Measurements from ENCODE around the gene GRIA1. TPM values are rescaled to one million over a fixed set of nuclear protein-coding genes. Genes with fewer than 3 reads are reported as not detected.

Gene GRIA1
- total and polyA plus RNA-seq, 2 donors (not counting 1 experiment from before 2014, with no cell fraction given): not detected

DNA sequence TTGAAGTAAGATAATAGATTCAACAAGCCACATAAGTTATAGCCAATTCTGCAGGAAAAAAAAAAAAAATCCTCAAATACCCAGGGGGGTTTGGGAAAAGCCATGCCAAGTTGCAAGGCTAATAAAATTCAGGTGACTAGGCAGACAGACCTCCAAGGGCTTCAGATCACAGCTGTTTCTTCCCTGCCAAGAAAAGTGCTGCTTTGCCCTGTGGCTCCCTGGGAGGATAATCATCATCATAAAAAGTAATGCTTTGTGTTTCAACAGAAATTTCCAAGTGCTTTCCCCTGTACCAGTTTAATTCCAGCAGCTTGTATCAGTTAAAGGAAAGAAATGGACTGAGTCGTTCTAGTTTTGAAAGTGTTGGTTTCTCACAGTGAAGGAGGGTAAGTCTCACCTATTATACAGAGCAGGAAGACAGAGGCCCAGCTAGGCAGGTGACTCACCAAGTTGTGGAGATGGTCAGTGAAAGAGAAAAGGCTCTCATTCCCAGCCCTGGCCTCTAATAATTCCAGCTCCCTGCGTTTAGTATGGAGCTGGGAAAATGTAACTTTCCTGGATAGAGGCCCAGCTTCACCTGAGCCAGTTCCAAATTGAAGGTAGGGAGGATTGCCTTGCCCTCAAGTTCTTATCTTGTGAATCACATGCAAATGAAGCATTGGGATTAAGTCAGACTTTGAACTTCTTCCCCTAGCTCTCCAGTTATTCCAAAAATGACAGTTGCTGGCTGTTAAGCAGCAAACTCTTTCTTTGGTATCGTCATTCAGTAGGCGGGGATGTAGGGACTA, 263.4 kb downstream of the GRIA1 start:
- DNase-seq (no peak), ATAC-seq (ENCODE audit: low read depth) (no peak)
- peaks cover 0 to 8% (median 0%) of the 10 kb centered on the region in 3 donors for H3K9me3 ChIP-seq (ENCODE audit: control extremely low read depth in 1 of 3, control insufficient read depth in 2 of 3, insufficient read depth in 1 of 3, low read length in 2 of 3)
- Mint-ChIP-seq H3K4me1 (no peaks in the 10 kb centered on the region), H3K9me3 (ENCODE audit: insufficient read depth) (no peaks in the 10 kb centered on the region), H3K27ac (no peak overlapping the region), H3K27me3 (no peaks in the 10 kb centered on the region), H3K4me3 (no peak overlapping the region)
- ChIA-PET CTCF (no interaction called here), POLR2A (no interaction called here)
- no peaks in the 10 kb centered on the region for H3K4me1 ChIP-seq (ENCODE audit: control insufficient read depth in 2 of 2, insufficient read depth in 2 of 2, low read length in 2 of 2)
- H3K79me2 ChIP-seq (ENCODE audit: control insufficient read depth, insufficient read depth, low read length): no peaks in the 10 kb centered on the region
- whole genome bisulfite sequencing (ENCODE audit: insufficient coverage): no CpG with 5 or more reads among the region's 4 CpGs
- no peak overlapping the region for H3K4me2 ChIP-seq (replicated peaks; ENCODE audit: low read depth, low read length, poor library complexity, severe bottlenecking)
- no peaks in the 10 kb centered on the region for H3K27me3 ChIP-seq (replicated peaks in 1 of 4; ENCODE audit: control extremely low read depth in 1 of 4, control insufficient read depth in 3 of 4, insufficient read depth in 4 of 4, low read length in 3 of 4)
- no peak overlapping the region for H3K4me3 ChIP-seq (ENCODE audit: control extremely low read depth in 1 of 5, extremely low read depth in 1 of 5, insufficient read depth in 1 of 5, low read depth in 2 of 5, low read length in 4 of 5)
- intact Hi-C loops (cut with micrococcal nuclease): no loop called here
- H3K27ac ChIP-seq (ENCODE audit: low read length in 2 of 2): no peak overlapping the region
- TF ChIP-seq, protein P1, sequence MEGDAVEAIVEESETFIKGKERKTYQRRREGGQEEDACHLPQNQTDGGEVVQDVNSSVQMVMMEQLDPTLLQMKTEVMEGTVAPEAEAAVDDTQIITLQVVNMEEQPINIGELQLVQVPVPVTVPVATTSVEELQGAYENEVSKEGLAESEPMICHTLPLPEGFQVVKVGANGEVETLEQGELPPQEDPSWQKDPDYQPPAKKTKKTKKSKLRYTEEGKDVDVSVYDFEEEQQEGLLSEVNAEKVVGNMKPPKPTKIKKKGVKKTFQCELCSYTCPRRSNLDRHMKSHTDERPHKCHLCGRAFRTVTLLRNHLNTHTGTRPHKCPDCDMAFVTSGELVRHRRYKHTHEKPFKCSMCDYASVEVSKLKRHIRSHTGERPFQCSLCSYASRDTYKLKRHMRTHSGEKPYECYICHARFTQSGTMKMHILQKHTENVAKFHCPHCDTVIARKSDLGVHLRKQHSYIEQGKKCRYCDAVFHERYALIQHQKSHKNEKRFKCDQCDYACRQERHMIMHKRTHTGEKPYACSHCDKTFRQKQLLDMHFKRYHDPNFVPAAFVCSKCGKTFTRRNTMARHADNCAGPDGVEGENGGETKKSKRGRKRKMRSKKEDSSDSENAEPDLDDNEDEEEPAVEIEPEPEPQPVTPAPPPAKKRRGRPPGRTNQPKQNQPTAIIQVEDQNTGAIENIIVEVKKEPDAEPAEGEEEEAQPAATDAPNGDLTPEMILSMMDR (IDR thresholded peaks at IDR 0.05): no peak
- TF ChIP-seq EZH2 (IDR thresholded peaks at IDR 0.05; ENCODE audit: borderline replicate concordance, insufficient read depth, low read depth, low read length, poor library complexity, severe bottlenecking): no peak
- H2AFZ ChIP-seq (ENCODE audit: insufficient read depth, low read depth, low read length, poor library complexity, severe bottlenecking): no peak overlapping the region
- no peak overlapping the region for H3K9ac ChIP-seq (ENCODE audit: low read length)
- no peaks in the 10 kb centered on the region for H3K36me3 ChIP-seq (replicated peaks in 1 of 2; ENCODE audit: control extremely low read depth in 1 of 2, control insufficient read depth in 1 of 2, extremely low read depth in 1 of 2, insufficient read depth in 2 of 2, low read length in 1 of 2)
- H4K20me1 ChIP-seq (ENCODE audit: control insufficient read depth, insufficient read depth, low read length, poor library complexity, severe bottlenecking): no peaks in the 10 kb centered on the region

DNA sequence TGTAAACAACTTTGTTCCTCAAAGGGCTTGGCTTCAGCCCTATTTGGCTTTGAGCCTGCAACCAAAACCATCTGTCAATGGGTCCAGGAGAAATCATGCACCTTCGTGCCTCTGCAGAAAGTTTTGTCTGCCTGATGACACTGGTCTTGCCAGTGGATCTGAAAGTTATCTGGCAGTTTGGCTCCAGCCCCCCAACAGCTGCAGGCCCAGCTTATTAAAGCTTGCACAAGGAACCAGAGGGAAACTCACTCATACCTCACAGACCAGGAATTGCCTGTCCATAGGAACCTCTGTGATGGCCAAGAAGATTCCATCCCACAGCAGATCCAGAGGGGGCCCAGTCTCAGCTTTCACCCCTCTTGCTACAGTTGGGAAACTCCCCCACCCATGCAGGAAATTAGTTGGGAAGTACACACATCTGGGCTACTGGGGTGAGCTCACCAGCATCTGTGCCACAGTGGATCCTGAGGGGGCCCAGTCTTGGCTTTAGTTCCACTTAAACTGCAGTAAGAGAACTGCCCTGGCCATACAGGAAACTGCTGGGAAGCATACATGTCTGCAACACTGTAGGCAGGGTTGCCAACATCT, 265.5 kb downstream of the GRIA1 start:
- Histone ChIP-seq H4K20me1 (ENCODE audit: control insufficient read depth, insufficient read depth, low read length, poor library complexity, severe bottlenecking) (no peaks in the 10 kb centered on the region), H3K27me3 (replicated peaks in 1 of 4; ENCODE audit: control extremely low read depth in 1 of 4, control insufficient read depth in 3 of 4, insufficient read depth in 4 of 4, low read length in 3 of 4) (no peaks in the 10 kb centered on the region), H3K4me2 (replicated peaks; ENCODE audit: low read depth, low read length, poor library complexity, severe bottlenecking) (no peak overlapping the region), H3K9me3 (ENCODE audit: control extremely low read depth in 1 of 3, control insufficient read depth in 2 of 3, insufficient read depth in 1 of 3, low read length in 2 of 3) (peaks cover 0 to 8% (median 0%) of the 10 kb centered on the region in 3 donors), H3K9ac (ENCODE audit: low read length) (no peak overlapping the region), H3K27ac (ENCODE audit: low read length in 2 of 2) (no peak overlapping the region), H3K79me2 (ENCODE audit: control insufficient read depth, insufficient read depth, low read length) (no peaks in the 10 kb centered on the region), H2AFZ (ENCODE audit: insufficient read depth, low read depth, low read length, poor library complexity, severe bottlenecking) (no peak overlapping the region), H3K36me3 (replicated peaks in 1 of 2; ENCODE audit: control extremely low read depth in 1 of 2, control insufficient read depth in 1 of 2, extremely low read depth in 1 of 2, insufficient read depth in 2 of 2, low read length in 1 of 2) (no peaks in the 10 kb centered on the region), H3K4me1 (ENCODE audit: control insufficient read depth in 2 of 2, insufficient read depth in 2 of 2, low read length in 2 of 2) (no peaks in the 10 kb centered on the region), H3K4me3 (ENCODE audit: control extremely low read depth in 1 of 5, extremely low read depth in 1 of 5, insufficient read depth in 1 of 5, low read depth in 2 of 5, low read length in 4 of 5) (no peak overlapping the region)
- TF ChIP-seq EZH2 (IDR thresholded peaks at IDR 0.05; ENCODE audit: borderline replicate concordance, insufficient read depth, low read depth, low read length, poor library complexity, severe bottlenecking): no peak
- H3K4me1 Mint-ChIP-seq: no peaks in the 10 kb centered on the region
- H3K27me3 Mint-ChIP-seq: no peaks in the 10 kb centered on the region
- ChIA-PET CTCF (no interaction called here), POLR2A (no interaction called here)
- 62% methylated on average over 1 of the region's 1 CpG for WGBS (ENCODE audit: insufficient coverage)
- ATAC-seq (ENCODE audit: low read depth) (no peak), DNase-seq (no peak)
- peaks cover 3% of the 10 kb centered on the region for H3K9me3 Mint-ChIP-seq (ENCODE audit: insufficient read depth)
- no peak overlapping the region for H3K27ac Mint-ChIP-seq
- intact Hi-C loops (cut with micrococcal nuclease): no loop called here
- no peak overlapping the region for H3K4me3 Mint-ChIP-seq

All from B cell (primary cell).